Left ventricle myocardium inferior (tissue), 1 donor: Measurements from ENCODE around the gene CDH26. TPM values are rescaled to one million over a fixed set of nuclear protein-coding genes. Genes with fewer than 3 reads are reported as not detected.
A peak's percentile ranks its signal among the peaks of the same experiment; 100 is the strongest.

Source experiments
- DNase-seq: peaks from one replicate; pipeline ENCODE4 v3.0.0-alpha.2; 2020
- H3K27ac ChIP-seq: fragments of 200-600 bp; replicated peaks from 2 replicates; pipeline ENCODE4 v1.8.0; 2021
- H3K27me3 ChIP-seq: fragments of 200-600 bp; 2 replicates; pipeline ENCODE4 v1.8.0; 2021; ENCODE audit warnings: low read depth
- H3K36me3 ChIP-seq: fragments of 200-600 bp; 2 replicates; pipeline ENCODE4 v1.8.0; 2021
- H3K4me1 ChIP-seq: fragments of 200-600 bp; 2 replicates; pipeline ENCODE4 v1.8.0; 2021
- H3K4me3 ChIP-seq: fragments of 200-600 bp; 2 replicates; pipeline ENCODE4 v1.8.0; 2021; ENCODE audit warnings: mild to moderate bottlenecking, moderate library complexity
- H3K9me3 ChIP-seq: fragments of 200-600 bp; replicated peaks from 2 replicates; pipeline ENCODE4 v1.8.0; 2021
- intact Hi-C: fragments of 100-400 bp; cut with micrococcal nuclease; formaldehyde crosslinking; loops from one replicate; pipeline ENCODE4 v1.11.0; 2022
- total RNA-seq: library from RNA; stranded (reverse); fragmentation: NEBNext Ultra II Directional; extraction: Animal tissue kit (Norgen Biotek cat#: 25700); gene quantifications from one replicate; pipeline ENCODE4 v1.2.1, GENCODE V29; 2021
- TF ChIP-seq, protein P1 (sequence below): fragments of 200-600 bp; IDR thresholded peaks from 2 replicates; pipeline ENCODE4 v1.8.0; 2021; ENCODE audit warnings: antibody characterized with exemption, mild to moderate bottlenecking, borderline replicate concordance
- donor health status: DM: no; HTN: yes; CAD: no; lungs with severe emphysema.

Gene CDH26
- total RNA-seq, 1 donor from 2014 or later = 1.3 TPM

DNA sequence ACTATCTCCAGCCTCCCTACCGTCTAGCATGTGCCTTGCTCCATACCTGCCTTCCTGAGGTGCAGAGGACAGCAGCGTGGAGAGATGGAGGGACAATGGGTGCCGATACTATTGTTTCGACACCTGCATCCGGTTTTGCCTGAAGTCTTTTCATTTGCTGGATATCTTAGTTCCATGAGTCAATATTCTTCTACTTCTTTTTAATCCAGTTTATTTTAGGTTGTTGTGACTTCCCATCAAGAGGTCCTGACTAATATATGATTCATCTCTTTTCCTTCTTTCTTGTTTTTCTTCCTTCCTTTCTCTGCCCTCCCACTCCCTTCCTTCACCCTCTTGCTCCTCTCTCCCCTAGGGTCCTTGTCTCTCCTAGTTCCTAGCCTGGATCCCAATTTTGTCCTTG, 91.4 kb downstream of the CDH26 start:
- peaks cover 6% of the 10 kb centered on the region for H3K4me1 ChIP-seq
- no peak overlapping the region for H3K4me3 ChIP-seq
- H3K27me3 ChIP-seq = peaks cover 15% of the 10 kb centered on the region
- intact Hi-C loops = no loop called here
- H3K27ac ChIP-seq = no peak overlapping the region
- H3K36me3 ChIP-seq = no peaks in the 10 kb centered on the region
- no peak for DNase-seq
- H3K9me3 ChIP-seq = no peaks in the 10 kb centered on the region
- TF ChIP-seq, protein P1, sequence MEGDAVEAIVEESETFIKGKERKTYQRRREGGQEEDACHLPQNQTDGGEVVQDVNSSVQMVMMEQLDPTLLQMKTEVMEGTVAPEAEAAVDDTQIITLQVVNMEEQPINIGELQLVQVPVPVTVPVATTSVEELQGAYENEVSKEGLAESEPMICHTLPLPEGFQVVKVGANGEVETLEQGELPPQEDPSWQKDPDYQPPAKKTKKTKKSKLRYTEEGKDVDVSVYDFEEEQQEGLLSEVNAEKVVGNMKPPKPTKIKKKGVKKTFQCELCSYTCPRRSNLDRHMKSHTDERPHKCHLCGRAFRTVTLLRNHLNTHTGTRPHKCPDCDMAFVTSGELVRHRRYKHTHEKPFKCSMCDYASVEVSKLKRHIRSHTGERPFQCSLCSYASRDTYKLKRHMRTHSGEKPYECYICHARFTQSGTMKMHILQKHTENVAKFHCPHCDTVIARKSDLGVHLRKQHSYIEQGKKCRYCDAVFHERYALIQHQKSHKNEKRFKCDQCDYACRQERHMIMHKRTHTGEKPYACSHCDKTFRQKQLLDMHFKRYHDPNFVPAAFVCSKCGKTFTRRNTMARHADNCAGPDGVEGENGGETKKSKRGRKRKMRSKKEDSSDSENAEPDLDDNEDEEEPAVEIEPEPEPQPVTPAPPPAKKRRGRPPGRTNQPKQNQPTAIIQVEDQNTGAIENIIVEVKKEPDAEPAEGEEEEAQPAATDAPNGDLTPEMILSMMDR = no peak

DNA sequence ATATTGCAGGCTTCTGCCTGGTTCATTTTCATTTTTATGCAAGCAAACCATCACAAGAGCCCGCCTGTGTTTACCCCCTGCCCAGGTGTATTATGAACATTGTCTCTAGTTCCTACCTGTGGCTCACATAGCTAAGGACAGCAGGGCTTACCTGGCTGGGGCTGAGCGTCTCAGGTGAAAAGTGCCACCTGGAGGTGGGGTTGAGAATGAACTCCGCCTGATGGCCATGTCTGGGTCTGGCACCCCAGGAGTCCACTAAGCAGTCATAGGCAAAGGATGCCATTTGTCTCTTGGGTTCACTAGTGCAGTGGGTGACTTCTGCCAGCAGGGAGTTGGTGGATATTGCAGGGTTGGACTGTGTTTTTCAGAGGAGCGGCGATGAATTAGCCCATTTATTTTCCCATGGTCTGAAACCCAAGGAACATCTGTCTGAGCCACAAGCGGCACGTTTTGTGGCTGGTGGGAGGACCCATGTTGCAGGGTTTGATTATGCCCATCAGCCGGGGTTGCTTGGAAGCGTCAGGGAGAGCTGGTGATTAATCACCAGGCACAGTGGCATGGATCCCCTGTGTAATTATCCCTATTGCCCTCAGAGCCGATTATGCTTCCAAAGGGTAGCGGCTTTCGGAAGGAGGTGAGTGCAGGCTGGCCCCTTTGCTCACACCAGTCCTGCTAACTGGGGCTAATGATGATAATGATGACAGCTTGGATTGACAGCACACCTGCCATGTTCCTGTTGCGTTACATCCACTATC, 92.1 kb downstream of the CDH26 start:
- Histone ChIP-seq H3K9me3 (no peaks in the 10 kb centered on the region), H3K4me1 (peaks cover 6% of the 10 kb centered on the region), H3K27ac (no peak overlapping the region), H3K27me3 (peaks cover 15% of the 10 kb centered on the region), H3K36me3 (no peaks in the 10 kb centered on the region), H3K4me3 (no peak overlapping the region)
- TF ChIP-seq, protein P1 = peak; percentile 41
- intact Hi-C loops = no loop called here
- DNase-seq = no peak

DNA sequence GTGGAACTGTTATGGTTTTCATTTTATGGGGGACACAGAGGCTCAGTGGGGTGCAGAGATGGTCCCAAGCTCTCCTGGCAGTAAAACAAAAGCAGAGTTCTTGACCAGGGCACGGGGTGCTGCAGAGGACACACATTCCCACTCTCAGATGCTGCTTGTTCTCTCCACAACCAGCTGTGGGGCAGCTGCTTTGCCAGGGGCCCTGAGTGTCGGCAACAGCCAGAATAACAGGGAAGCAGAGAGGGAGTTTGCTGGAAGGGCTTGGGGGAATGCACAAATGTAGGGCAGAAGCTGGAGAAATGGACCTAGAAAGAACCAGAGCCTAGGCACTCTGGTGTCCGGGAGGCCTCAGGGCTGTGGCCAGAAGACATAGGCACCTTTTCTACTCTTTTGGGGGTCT, 93.7 kb downstream of the CDH26 start:
- TF ChIP-seq, protein P1 = no peak
- H3K27me3 ChIP-seq = peaks cover 15% of the 10 kb centered on the region
- H3K9me3 ChIP-seq = no peaks in the 10 kb centered on the region
- intact Hi-C loops = no loop called here
- H3K36me3 ChIP-seq = no peaks in the 10 kb centered on the region
- no peak overlapping the region for H3K27ac ChIP-seq
- H3K4me3 ChIP-seq = no peak overlapping the region
- H3K4me1 ChIP-seq = peaks cover 6% of the 10 kb centered on the region
- DNase-seq = no peak

DNA sequence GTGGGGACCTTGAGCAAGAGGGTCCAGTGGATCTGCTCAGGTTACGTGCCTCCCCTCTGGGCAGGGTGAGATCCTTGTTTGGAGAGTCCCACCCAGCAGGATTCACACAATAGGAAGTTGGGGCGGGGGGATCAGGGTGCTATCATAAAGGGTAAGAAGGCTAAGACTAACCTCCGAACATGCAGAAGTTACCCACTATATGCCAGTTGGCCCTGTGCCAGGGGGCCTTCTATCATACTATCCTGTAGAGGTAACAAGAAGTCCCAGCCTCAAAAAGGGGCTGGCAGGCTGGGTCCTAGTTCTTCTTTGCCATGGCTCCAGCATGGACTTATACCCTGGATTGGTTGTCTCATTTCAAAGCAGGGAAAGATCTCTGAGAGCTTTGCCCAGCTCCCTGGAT, 94.1 kb downstream of the CDH26 start:
- Histone ChIP-seq H3K27me3 (peaks cover 15% of the 10 kb centered on the region), H3K4me3 (no peak overlapping the region), H3K36me3 (no peaks in the 10 kb centered on the region), H3K9me3 (no peaks in the 10 kb centered on the region), H3K27ac (no peak overlapping the region), H3K4me1 (peaks cover 9% of the 10 kb centered on the region)
- intact Hi-C loops = no loop called here
- DNase-seq = no peak
- TF ChIP-seq, protein P1 = no peak

DNA sequence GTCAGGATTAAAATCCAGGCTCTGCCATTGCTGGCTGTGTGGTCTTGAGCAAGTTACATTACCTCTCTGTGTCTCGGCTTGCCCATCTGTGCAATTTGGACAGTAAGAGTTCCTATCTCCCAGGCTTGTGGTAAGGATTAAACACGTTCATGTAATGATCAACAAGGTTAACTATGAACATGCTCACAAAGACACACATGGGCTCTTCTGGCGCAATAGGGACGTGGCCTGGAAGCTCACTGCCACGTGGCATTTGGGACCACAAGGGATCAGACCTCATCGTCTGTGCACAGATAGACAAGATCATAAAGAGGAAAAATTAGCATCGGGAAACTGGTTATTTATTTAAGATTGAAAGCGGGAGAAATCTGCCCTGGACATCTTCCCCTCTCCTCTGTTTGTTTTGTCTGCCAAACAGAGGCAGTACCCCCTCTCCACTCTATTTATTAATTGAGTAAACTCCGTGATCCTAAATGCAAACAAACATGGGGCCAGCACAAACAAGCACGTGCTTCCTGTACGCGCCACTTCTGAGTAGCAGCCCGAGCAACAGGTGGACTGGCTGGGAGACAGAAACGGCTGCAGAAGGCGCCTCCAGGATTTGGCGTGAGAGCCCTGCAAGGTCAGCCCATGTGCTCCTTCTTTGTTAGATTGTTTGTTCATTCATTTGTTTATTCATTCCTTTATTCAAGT, 95.0 kb downstream of the CDH26 start:
- Histone ChIP-seq H3K9me3 (no peaks in the 10 kb centered on the region), H3K27ac (no peak overlapping the region), H3K4me3 (no peak overlapping the region), H3K4me1 (peaks cover 17% of the 10 kb centered on the region), H3K27me3 (peaks cover 15% of the 10 kb centered on the region), H3K36me3 (no peaks in the 10 kb centered on the region)
- DNase-seq = no peak
- TF ChIP-seq, protein P1 = no peak
- intact Hi-C loops = no loop called here
